Adrenal gland (tissue), 12 donors: ENCODE results near the gene DHRS13. TPM values are rescaled to one million over a fixed set of nuclear protein-coding genes. Genes with fewer than 3 reads are reported as not detected.

Source experiments
- DNase-seq, 7 donors: peaks; one replicate each; pipeline ENCODE4 v3.0.0-alpha.2; 2019 to 2020
- H3K27ac ChIP-seq, 5 donors: fragments of 200-600 bp; sonication (generic) in 4 of 5; 1 replicate in 3 of 5; 2 replicates in 2 of 5; pipeline versions ENCODE4 v1.5.1 to v1.8.0; 2016 to 2020; ENCODE audit warnings: mild to moderate bottlenecking in 1 of 5
- H3K27me3 ChIP-seq: fragments of 200-600 bp; 2 replicates; pipeline ENCODE4 v1.8.0; 2021
- H3K36me3 ChIP-seq, 2 donors: fragments of 200-600 bp; replicated peaks in 1 of 2; 1 replicate in 1 of 2; 2 replicates in 1 of 2; pipeline versions ENCODE4 v1.5.1 to v1.8.0; 2018 to 2022
- H3K4me1 ChIP-seq, 2 donors: fragments of 200-600 bp; replicated peaks in 1 of 2; 1 replicate in 1 of 2; 2 replicates in 1 of 2; pipeline versions ENCODE4 v1.5.1 to v1.8.0; 2018 to 2021
- H3K4me3 ChIP-seq, 4 donors: fragments of 200-600 bp; sonication (generic) in 3 of 4; one replicate each; pipeline ENCODE4 v1.5.1; 2016 to 2018
- H3K9me3 ChIP-seq, 3 donors: fragments of 200-600 bp; sonication (generic) in 1 of 3; replicated peaks in 1 of 3; 1 replicate in 2 of 3; 2 replicates in 1 of 3; pipeline versions ENCODE4 v1.5.1 to v1.8.0; 2016 to 2021
- CTCF ChIP-seq, 6 experiments: fragments of 450-650 bp in 4 of 6; fragments of 200-600 bp in 2 of 6; sonication (generic) in 1 of 6; IDR thresholded peaks; 1 replicate in 5 of 6; 2 replicates in 1 of 6; pipeline versions ENCODE4 v1.5.1 to v1.8.0; 2016 to 2021; ENCODE audit warnings: antibody characterized with exemption in 6 of 6, mild to moderate bottlenecking in 2 of 6, moderate library complexity in 1 of 6
- POLR2A ChIP-seq, 2 donors: fragments of 450-650 bp; IDR thresholded peaks; one replicate each; pipeline ENCODE4 v1.6.1; 2017; ENCODE audit warnings: antibody characterized with exemption in 2 of 2, mild to moderate bottlenecking in 2 of 2, moderate library complexity in 1 of 2
- WGBS, 4 donors: extraction: QIAGEN DNeasy Blood & Tissue Kit in 2 of 4; methylation state at CpG; one replicate each; pipeline versions ENCODE4 v1.1.5 to v1.1.7; 2013 to 2017; 5-methylcytosine and 5-hydroxymethylcytosine counted together
- intact Hi-C, 2 donors: fragments of 100-400 bp; cut with DNase I; formaldehyde crosslinking; loops; one replicate each; pipeline versions ENCODE4 v1.14.1 to v1.15.0; 2022 to 2023
- polyA plus RNA-seq, 3 donors: library from polyadenylated mRNA; stranded (reverse); fragments of 200-250 nt in 2 of 3; fragments of 350-450 nt in 1 of 3; fragmentation: Illumina TruSeq in 1 of 3; extraction: RNeasy Lipid Tissue Mini Kit (QIAGEN cat#74804) in 1 of 3; gene quantifications; one replicate each; pipeline ENCODE4 v1.2.3, GENCODE V29; 2013 to 2014
- total RNA-seq, 9 donors: library from RNA; depleted of rRNA in 4 of 9; stranded (reverse); fragments of >200 nt in 4 of 9; fragments of 120-200 nt in 1 of 9; fragmentation: NEBNext Ultra II Directional in 1 of 9; extraction: Animal tissue kit (Norgen Biotek cat#: 25700) in 1 of 9; gene quantifications; one replicate each; pipeline versions ENCODE4 v1.1.0 to v1.2.4, GENCODE V29; 2013 to 2023
- donor health status: healthy with polysubstance abuse.
- donor health status: Bipolar disorder and iron deficiency.
- donor health status: DM: yes; HTN: yes; CAD: no.
- donor health status: DM: no; HTN: no; CAD: no.
- donor health status: DM: no; HTN: no; CAD: no.
- donor health status: DM: yes; HTN: yes; CAD: no.

Gene DHRS13
- total and polyA plus RNA-seq, 12 donors = 4.4 to 23.5 (median 14.7) TPM

- Histone ChIP-seq H3K4me3 (no peak overlapping the region), H3K9me3 (no peaks in the 10 kb centered on the region), H3K36me3 (peaks cover 0 to under 1% of the 10 kb centered on the region in 2 donors), H3K27me3 (no peaks in the 10 kb centered on the region), H3K27ac (no peak overlapping the region), H3K4me1 (no peaks in the 10 kb centered on the region)
- no peak for DNase-seq
- WGBS, 4 donors = 66 to 88% (median 83%) methylated on average over 5 to 13 of the region's 13 CpGs
- intact Hi-C loops = no loop called here
- TF ChIP-seq CTCF (IDR thresholded peaks at IDR 0.05) (no peak), POLR2A (IDR thresholded peaks at IDR 0.05) (no peak)
Observed at GRCh38 chr17:28865946-28866752, 36.7 kb downstream of the DHRS13 start.

GRCh38 chr17:28864991-28865849, 37.7 kb downstream of the DHRS13 start:
- no peaks in the 10 kb centered on the region for H3K27me3 ChIP-seq
- WGBS, 4 donors = 79 to 83% (median 82%) methylated on average over 8 to 11 of the region's 11 CpGs
- intact Hi-C loops = loop anchor here in 1 of 2 donors (5.0 kb wide), 1 partner anchor 32 kb away; the partner anchor contains the start of gene FLOT2
- no peak overlapping the region for H3K4me3 ChIP-seq
- TF ChIP-seq CTCF (IDR thresholded peaks at IDR 0.05) (no peak), POLR2A (IDR thresholded peaks at IDR 0.05) (no peak)
- H3K4me1 ChIP-seq = no peaks in the 10 kb centered on the region
- H3K36me3 ChIP-seq = peaks cover 0 to 10% of the 10 kb centered on the region in 2 donors
- H3K9me3 ChIP-seq = no peaks in the 10 kb centered on the region
- H3K27ac ChIP-seq = no peak overlapping the region
- no peak for DNase-seq

- Histone ChIP-seq H3K27ac (no peak overlapping the region), H3K9me3 (no peaks in the 10 kb centered on the region), H3K36me3 (peaks cover 0 to 22% of the 10 kb centered on the region in 2 donors), H3K27me3 (no peaks in the 10 kb centered on the region), H3K4me3 (no peak overlapping the region), H3K4me1 (no peaks in the 10 kb centered on the region)
- 87 to 100% (median 90%) methylated on average over 1 of the region's 1 CpG for WGBS, 4 donors
- no peak for TF ChIP-seq CTCF (IDR thresholded peaks at IDR 0.05)
- TF ChIP-seq POLR2A (IDR thresholded peaks at IDR 0.05) = no peak
- intact Hi-C loops = loop anchor here in 1 of 2 donors (5.0 kb wide), 1 partner anchor 33 kb away; the partner anchor contains the start of gene FLOT2
- DNase-seq = no peak
Observed at GRCh38 chr17:28863953-28864352, 38.9 kb downstream of the DHRS13 start.

GRCh38 chr17:28862561-28862960, 40.3 kb downstream of the DHRS13 start:
- Histone ChIP-seq H3K27ac (no peak overlapping the region), H3K9me3 (no peaks in the 10 kb centered on the region), H3K36me3 (peaks cover 0 to 36% of the 10 kb centered on the region in 2 donors), H3K4me3 (no peak overlapping the region), H3K27me3 (no peaks in the 10 kb centered on the region), H3K4me1 (no peaks in the 10 kb centered on the region)
- intact Hi-C loops = loop anchor here in 1 of 2 donors (5.0 kb wide), 1 partner anchor 35 kb away; the partner anchor contains the start of gene FLOT2
- TF ChIP-seq POLR2A (IDR thresholded peaks at IDR 0.05) (no peak), CTCF (IDR thresholded peaks at IDR 0.05) (no peak)
- no peak for DNase-seq
- 82 to 98% (median 94%) methylated on average over 3 of the region's 3 CpGs for WGBS, 4 donors
